ENCODE measurements around the gene MCOLN2. TPM values are rescaled to one million over a fixed set of nuclear protein-coding genes. Genes with fewer than 3 reads are reported as not detected.

The MCOLN2 gene
- total RNA-seq, 1 experiment from 2014 or later, result 11.3 TPM

DNA sequence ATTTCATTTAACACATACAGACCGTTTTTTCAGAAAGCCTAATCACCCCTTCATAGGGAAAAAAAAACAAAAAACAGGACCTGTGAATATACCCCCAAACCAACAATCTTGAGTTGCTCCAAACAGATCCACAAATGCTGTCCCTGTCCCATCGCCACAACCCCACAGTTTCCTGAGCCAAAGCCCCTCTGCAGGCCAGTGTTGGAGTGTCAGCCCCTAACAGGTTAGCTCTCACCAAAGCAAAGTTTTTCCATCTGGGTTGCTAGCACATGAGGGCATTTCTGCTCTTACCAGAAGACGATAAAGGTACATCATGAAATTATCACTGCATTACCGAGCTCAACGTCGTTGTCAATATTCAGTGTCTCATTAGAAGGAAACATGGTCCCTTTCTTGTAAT lies 40.8 kb downstream of the MCOLN2 start:
- Histone ChIP-seq H3K9me3 (ENCODE audit: control insufficient read depth in 1 of 2, insufficient read depth in 1 of 2, low read depth in 1 of 2, low read length in 2 of 2) (no peaks in the 10 kb centered on the region), H2AFZ (ENCODE audit: low read depth, low read length, poor library complexity, severe bottlenecking) (no peak overlapping the region), H3K79me2 (ENCODE audit: insufficient read depth, low read length) (no peaks in the 10 kb centered on the region), H3K9ac (ENCODE audit: low read length) (no peak overlapping the region), H3K4me1 (ENCODE audit: control insufficient read depth in 1 of 2, insufficient read depth in 2 of 2, low read length in 2 of 2) (no peaks in the 10 kb centered on the region), H3K4me2 (ENCODE audit: low read length) (no peak overlapping the region), H3K9me2 (ENCODE audit: insufficient read depth) (no peaks in the 10 kb centered on the region), H3K27ac (ENCODE audit: low read depth, low read length) (no peak overlapping the region), H3K27me3 (ENCODE audit: insufficient read depth, low read length) (no peaks in the 10 kb centered on the region), H3K36me3 (ENCODE audit: control insufficient read depth in 1 of 2, insufficient read depth in 2 of 2, low read length in 2 of 2) (no peaks in the 10 kb centered on the region), H3K4me3 (replicated peaks in 1 of 2; ENCODE audit: low read depth in 1 of 2, low read length in 2 of 2) (no peak overlapping the region), H4K20me1 (ENCODE audit: insufficient read depth) (no peaks in the 10 kb centered on the region)
- BruUV-seq (replicated peaks), result no TSS peak
- ChIA-PET CTCF (interaction anchor here (3.0 kb wide), 1 partner anchor 11 kb away, joined by 12 read pairs; no protein-coding TSS in a partner anchor), POLR2A (no interaction called here), RAD21 (ENCODE audit: low non-redundant PET in 1 of 2, low total read pairs in 2 of 2, uncharacterized antibody in 2 of 2, unreplicated experiment in 2 of 2) (no interaction called here)
- DNase-seq (ENCODE audit: low read depth, low spot score) (no peak), ATAC-seq (no peak)
- TF ChIP-seq, protein P1, sequence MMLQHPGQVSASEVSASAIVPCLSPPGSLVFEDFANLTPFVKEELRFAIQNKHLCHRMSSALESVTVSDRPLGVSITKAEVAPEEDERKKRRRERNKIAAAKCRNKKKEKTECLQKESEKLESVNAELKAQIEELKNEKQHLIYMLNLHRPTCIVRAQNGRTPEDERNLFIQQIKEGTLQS (IDR thresholded peaks at IDR 0.05), result no peak
- TF ChIP-seq SRF (IDR thresholded peaks at IDR 0.05; ENCODE audit: low read depth) (no peak), ZNF274 (IDR thresholded peaks at IDR 0.05; ENCODE audit: low read depth, low read length) (no peak), SIN3A (IDR thresholded peaks at IDR 0.05; ENCODE audit: low read depth) (no peak), POLR2A (IDR thresholded peaks at IDR 0.05; ENCODE audit: borderline replicate concordance, extremely low read depth, insufficient read depth, insufficient read length) (no peak)
- intact Hi-C loops (cut with micrococcal nuclease), result no loop called here

DNA sequence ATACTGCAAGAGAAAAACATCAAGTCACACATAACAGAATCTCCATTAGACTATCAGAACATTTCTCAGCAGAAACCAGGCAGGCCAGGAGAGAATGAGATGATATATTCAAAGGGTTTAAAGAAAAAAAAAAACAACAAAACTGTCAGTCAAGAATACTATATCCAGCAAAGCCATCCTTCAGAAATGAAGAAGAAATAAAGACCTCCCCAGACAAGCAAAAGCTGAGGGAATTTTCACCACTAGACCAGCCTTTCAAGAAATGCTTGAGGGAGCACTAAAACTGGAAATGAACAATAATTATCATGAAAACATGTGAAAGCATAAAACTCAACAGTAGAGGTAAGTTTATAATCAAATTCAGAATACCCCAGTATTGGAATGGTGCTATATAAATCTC lies 47.2 kb downstream of the MCOLN2 start:
- BruUV-seq (replicated peaks), result no TSS peak
- no peaks in the 10 kb centered on the region for H3K36me3 ChIP-seq (ENCODE audit: control insufficient read depth in 1 of 2, insufficient read depth in 2 of 2, low read length in 2 of 2)
- H3K79me2 ChIP-seq (ENCODE audit: insufficient read depth, low read length), result no peaks in the 10 kb centered on the region
- RAD21 ChIA-PET (ENCODE audit: low non-redundant PET in 1 of 2, low total read pairs in 2 of 2, uncharacterized antibody in 2 of 2, unreplicated experiment in 2 of 2), result no interaction called here
- POLR2A ChIA-PET, result no interaction called here
- no peak overlapping the region for H2AFZ ChIP-seq (ENCODE audit: low read depth, low read length, poor library complexity, severe bottlenecking)
- TF ChIP-seq, protein P1 (IDR thresholded peaks at IDR 0.05), result no peak
- TF ChIP-seq, protein P2, sequence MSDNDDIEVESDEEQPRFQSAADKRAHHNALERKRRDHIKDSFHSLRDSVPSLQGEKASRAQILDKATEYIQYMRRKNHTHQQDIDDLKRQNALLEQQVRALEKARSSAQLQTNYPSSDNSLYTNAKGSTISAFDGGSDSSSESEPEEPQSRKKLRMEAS (IDR thresholded peaks at IDR 0.05), result no peak
- no peak for TF ChIP-seq EZH2phosphoT487 (IDR thresholded peaks at IDR 0.05; ENCODE audit: borderline replicate concordance)
- TF ChIP-seq ZFX (IDR thresholded peaks at IDR 0.05), result no peak
- no peak overlapping the region for H3K9ac ChIP-seq (ENCODE audit: low read length)
- no peaks in the 10 kb centered on the region for H4K20me1 ChIP-seq (ENCODE audit: insufficient read depth)
- H3K27ac ChIP-seq (ENCODE audit: low read depth, low read length), result no peak overlapping the region
- H3K9me3 ChIP-seq (ENCODE audit: control insufficient read depth in 1 of 2, insufficient read depth in 1 of 2, low read depth in 1 of 2, low read length in 2 of 2), result no peaks in the 10 kb centered on the region
- CTCF ChIA-PET, result interaction anchor here (1.0 to 7.5 kb wide), 2 partner anchors 291 to 307 kb away, joined by 4 to 265 read pairs; partner anchors contain the start of gene C1orf52
- no peaks in the 10 kb centered on the region for H3K27me3 ChIP-seq (ENCODE audit: insufficient read depth, low read length)
- H3K9me2 ChIP-seq (ENCODE audit: insufficient read depth), result no peaks in the 10 kb centered on the region
- peaks cover 16 to 25% of the 10 kb centered on the region in 2 experiments for H3K4me1 ChIP-seq (ENCODE audit: control insufficient read depth in 1 of 2, insufficient read depth in 2 of 2, low read length in 2 of 2)
- no peak overlapping the region for H3K4me2 ChIP-seq (ENCODE audit: low read length)
- DNase-seq (ENCODE audit: low read depth, low spot score) (no peak), ATAC-seq (no peak)
- no peak overlapping the region for H3K4me3 ChIP-seq (replicated peaks in 1 of 2; ENCODE audit: low read depth in 1 of 2, low read length in 2 of 2)
- intact Hi-C loops (cut with micrococcal nuclease), result loop anchor here (10.0 kb wide), 1 partner anchor 155 kb away; no protein-coding TSS in a partner anchor
